ENCODE measurements around the gene SLC23A1.

GRCh38 chr5:139371482-139372435, 11.3 kb downstream of the SLC23A1 start:
- TF ChIP-seq POLR2A (IDR thresholded peaks at IDR 0.05; ENCODE audit: low read length), result no peak
- TF ChIP-seq GATA1 (IDR thresholded peaks at IDR 0.05; ENCODE audit: low read depth, low read length), result no peak
